ENCODE measurements around the gene KDM6B.

Gene KDM6B

DNA sequence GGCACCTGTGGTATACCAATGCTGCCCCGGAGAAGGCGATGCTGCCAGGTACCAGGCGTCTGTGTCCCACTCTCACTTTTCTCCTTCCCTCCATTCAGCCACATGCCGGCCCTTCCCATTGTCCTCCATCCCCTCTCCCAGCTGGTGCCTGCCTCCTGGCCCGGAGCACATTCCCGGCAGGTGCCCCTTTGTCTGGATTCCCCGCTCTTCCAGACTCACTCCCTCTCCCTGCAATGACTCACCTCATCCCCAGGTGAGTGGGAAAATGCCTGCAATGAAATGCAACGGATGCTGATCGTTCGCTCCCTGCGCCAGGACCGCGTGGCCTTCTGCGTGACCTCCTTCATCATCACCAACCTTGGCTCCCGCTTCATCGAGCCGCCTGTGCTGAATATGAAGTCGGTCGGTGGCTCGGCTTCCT lies 10.4 kb upstream of the KDM6B start:
- no peak for DNase-seq (ENCODE audit: low read depth in 1 of 2, low spot score in 1 of 2)

- DNase-seq (ENCODE audit: low read depth in 1 of 2, low spot score in 1 of 2), result no peak
These were observed 9.7 kb upstream of the KDM6B start for GRCh38 chr17:7824021-7824924.

GRCh38 chr17:7825206-7825990 lies 8.6 kb upstream of the KDM6B start:
- DNase-seq (ENCODE audit: low read depth in 1 of 2, low spot score in 1 of 2), result no peak

GRCh38 chr17:7830616-7831015 lies 3.4 kb upstream of the KDM6B start:
- DNase-seq (ENCODE audit: low read depth in 1 of 2, low spot score in 1 of 2), result no peak

DNA sequence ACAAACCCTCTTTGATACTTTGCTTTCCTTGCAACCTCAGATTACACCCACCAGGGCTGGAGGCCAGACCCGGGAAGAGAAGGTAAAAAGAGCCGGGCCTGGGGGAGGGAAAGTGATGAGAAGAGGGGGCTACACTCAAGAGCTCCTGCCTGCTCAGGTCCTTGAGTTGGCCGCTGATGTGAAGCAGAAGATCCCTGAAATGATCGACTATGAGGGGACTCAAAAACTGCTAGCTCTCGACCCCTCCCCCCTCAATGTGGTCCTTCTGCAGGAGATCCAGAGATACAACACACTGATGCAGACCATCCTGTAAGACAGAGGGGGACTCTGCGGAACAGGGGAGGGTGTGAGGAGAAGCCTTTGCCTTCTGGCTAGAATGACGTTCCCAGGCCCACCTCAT lies 2.8 kb upstream of the KDM6B start:
- no peak for DNase-seq (ENCODE audit: low read depth in 1 of 2, low spot score in 1 of 2)

DNA sequence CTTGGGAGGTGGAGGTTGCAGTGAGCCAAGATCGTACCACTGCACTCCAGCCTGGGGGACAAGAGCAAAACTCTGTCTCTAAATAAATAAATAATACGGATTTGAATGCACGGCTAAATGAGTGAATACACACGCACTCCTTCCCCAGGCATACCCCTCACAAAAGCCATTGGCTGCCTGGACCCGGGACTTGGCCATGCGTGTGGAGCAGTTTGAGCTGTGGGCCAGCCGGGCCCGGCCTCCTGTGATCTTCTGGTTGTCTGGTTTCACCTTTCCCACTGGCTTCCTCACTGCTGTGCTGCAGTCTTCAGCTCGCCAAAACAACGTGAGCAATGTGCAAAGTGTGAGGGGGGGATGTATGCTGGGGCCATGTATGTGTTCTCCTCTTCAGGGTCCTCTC lies 1.6 kb upstream of the KDM6B start:
- DNase-seq (ENCODE audit: low read depth in 1 of 2, low spot score in 1 of 2), result no peak

- no peak for DNase-seq (ENCODE audit: low read depth in 1 of 2, low spot score in 1 of 2)
These were observed 814 bp upstream of the KDM6B start for GRCh38 chr17:7833011-7833794.

DNA sequence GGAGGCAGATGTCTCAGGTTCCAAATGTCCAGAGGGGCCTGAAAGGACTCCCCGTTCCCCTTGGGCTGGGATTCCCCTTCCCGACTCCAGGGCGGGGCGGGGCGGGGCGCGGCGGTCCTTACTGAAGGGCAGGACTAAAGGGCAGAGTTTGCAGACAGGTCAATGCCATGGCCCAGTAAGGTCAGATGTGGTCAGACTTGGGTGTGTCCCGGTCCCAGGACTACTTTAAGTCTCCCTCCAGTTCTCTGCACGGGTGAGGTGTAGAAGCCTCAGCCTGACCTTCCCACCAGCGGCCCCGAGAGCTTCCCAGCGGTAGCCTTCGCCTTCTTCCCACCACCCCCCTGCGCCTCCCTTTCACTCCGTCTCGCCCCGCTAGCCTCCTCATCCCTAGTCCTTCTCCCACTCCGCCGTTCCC lies 532 bp downstream of the KDM6B start:
- no peak for DNase-seq (ENCODE audit: low read depth in 1 of 2, low spot score in 1 of 2)

DNA sequence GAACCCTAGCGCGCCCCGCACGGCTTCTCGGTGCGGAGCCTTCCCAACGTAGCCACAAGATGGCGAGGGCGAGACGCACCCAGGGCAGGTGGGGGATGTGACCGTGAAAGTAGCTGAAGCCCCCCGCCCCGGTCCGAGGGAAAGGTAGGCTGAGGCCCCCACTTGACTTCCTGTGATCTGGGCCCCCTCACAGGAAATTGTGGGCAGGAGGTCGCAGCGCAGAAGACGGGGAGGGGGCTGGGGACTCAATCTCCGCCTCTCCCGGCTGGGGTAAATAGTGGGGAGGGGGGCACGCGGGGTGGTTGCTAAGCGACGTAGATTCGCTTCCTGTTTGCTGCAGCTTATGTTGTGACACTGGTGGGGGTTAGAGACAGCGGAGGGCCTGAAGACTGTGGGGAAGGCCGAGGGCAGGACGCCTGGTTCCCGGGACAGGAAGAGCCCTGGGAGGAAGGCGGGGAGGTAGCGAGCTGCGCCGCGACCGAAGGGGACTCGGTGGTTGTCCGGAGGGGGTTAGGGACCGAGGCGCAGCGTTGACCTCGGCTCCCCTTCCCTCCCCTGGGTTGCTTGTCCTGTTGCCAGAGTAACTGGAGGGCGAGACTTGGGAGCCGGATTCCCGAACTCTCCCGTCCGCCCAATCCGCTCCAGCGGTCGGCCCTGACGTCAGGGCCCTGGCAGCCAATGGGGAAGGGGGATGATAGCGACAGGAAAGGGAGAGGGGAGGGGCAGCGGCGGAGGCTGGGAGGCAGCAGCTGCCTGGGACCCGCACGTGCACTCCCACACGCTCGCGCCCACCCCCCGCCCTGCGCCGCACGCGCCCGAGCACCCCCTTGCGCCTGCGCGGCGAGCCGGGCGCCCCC lies 1.2 kb downstream of the KDM6B start:
- peak; percentile 62 to 83 for DNase-seq (ENCODE audit: low read depth in 1 of 2, low spot score in 1 of 2)

- no peak for DNase-seq (ENCODE audit: low read depth in 1 of 2, low spot score in 1 of 2)
These were observed 2.0 kb downstream of the KDM6B start for GRCh38 chr17:7835814-7836595.

GRCh38 chr17:7836596-7837407 lies 2.8 kb downstream of the KDM6B start:
- DNase-seq (ENCODE audit: low read depth in 1 of 2, low spot score in 1 of 2), result peak in 1 of 2 donors; percentile 50

- no peak for DNase-seq (ENCODE audit: low read depth in 1 of 2, low spot score in 1 of 2)
These were observed 3.5 kb downstream of the KDM6B start for GRCh38 chr17:7837408-7838088.

GRCh38 chr17:7838090-7839075 lies 4.4 kb downstream of the KDM6B start:
- DNase-seq (ENCODE audit: low read depth in 1 of 2, low spot score in 1 of 2), result no peak

- no peak for DNase-seq (ENCODE audit: low read depth in 1 of 2, low spot score in 1 of 2)
These were observed 5.3 kb downstream of the KDM6B start for GRCh38 chr17:7839190-7839875.

DNA sequence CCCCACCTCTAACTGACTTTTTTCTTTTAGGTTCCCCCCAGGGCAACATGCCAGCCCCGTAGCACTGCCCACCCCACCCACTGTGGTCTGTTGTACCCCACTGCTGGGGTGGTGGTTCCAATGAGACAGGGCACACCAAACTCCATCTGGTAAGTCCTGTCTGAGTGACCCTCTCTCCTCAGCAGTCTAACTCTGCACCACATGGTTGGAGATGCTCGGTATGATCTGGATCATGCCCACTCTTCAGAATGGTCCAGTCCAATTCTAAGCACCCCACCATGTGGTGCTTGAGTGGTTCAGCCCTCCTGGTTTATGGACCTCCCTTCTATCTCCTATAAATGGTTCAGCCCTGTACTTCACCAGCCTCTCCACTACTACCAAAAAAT lies 5.9 kb downstream of the KDM6B start:
- no peak for DNase-seq (ENCODE audit: low read depth in 1 of 2, low spot score in 1 of 2)

DNA sequence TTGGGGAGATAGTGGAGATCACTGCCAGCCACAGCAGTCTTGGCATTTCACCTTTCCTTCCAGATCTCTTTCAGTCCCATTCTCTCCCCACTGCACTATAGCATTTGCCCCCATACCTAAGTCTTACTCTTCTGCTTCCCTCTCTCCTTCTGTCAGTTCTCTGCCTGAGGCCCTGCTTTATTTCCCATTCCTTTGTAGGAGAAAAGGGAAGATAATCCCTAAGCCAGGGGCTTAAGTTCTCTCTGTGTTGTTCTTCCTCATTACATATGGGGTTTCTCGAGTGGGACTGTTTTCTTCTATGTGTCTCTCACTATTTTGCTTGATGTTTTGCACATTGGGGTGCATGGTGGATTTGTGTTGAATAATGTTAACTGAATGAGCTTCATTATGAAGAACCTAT lies 6.4 kb downstream of the KDM6B start:
- DNase-seq (ENCODE audit: low read depth in 1 of 2, low spot score in 1 of 2), result no peak

GRCh38 chr17:7840875-7841274 lies 6.9 kb downstream of the KDM6B start:
- DNase-seq (ENCODE audit: low read depth in 1 of 2, low spot score in 1 of 2), result no peak
